Measurements from ENCODE around the gene GNL3. TPM values are rescaled to one million over a fixed set of nuclear protein-coding genes. Genes with fewer than 3 reads are reported as not detected.

GNL3 gene
- total and polyA plus RNA-seq, 2 donors (not counting 1 experiment from before 2014, with no cell fraction given), result 75.2 to 99.9 TPM

DNA sequence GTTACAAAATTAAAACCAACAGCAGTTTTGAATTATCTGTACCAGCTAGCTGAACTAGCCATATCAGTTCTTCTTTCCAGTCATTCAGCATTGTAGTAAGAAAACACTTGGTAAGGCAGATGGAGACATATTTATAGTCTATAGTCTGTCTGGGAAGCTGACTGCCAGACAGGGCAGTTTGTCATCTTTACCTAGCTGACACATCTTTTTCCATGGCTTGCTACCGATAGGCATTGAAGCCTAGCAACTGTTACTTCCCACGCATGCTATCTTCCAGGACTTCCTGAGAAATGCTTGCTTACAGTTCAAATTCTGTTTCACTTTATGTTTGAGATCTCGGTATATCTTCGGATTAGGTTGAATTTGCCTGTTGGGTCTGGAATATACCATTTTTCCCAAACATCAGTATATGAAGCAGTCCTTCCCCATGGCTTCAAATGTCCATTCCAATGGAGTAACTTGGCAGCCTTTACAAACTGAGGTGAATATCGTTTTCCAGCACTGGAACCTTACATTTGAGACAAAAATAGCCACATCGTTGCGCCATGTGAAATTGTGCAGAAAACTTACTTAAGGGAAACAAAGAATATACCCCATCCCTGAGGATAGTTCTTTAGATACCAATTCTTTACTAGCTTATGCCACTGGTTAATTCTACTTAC, 8.8 kb downstream of the GNL3 start:
- Histone ChIP-seq H3K79me2 (ENCODE audit: control insufficient read depth, insufficient read depth, low read length) (no peaks in the 10 kb centered on the region), H3K4me2 (ENCODE audit: extremely low read depth, insufficient read depth, low read length) (no peak overlapping the region), H3K4me1 (ENCODE audit: control insufficient read depth, extremely low read depth, insufficient read depth, low read length) (no peaks in the 10 kb centered on the region), H4K20me1 (ENCODE audit: control insufficient read depth, extremely low read depth, insufficient read depth, low read length) (no peaks in the 10 kb centered on the region), H2AFZ (ENCODE audit: low read length) (no peak overlapping the region), H3K36me3 (ENCODE audit: control insufficient read depth, insufficient read depth, low read length) (peaks cover 24% of the 10 kb centered on the region), H3K9ac (ENCODE audit: insufficient read depth, low read length) (no peak overlapping the region), H3K9me3 (ENCODE audit: control insufficient read depth, insufficient read depth, low read depth, low read length) (no peaks in the 10 kb centered on the region), H3K27ac (ENCODE audit: insufficient read depth, low read length) (no peak overlapping the region), H3K4me3 (replicated peaks in 1 of 4; ENCODE audit: control extremely low read depth in 1 of 4, insufficient read depth in 1 of 4, low read depth in 3 of 4, low read length in 4 of 4) (no peak overlapping the region), H3K27me3 (ENCODE audit: control insufficient read depth, insufficient read depth, low read length) (no peaks in the 10 kb centered on the region)
- no peak for DNase-seq (ENCODE audit: low read depth in 2 of 2)
- no peak for TF ChIP-seq EZH2 (IDR thresholded peaks at IDR 0.05; ENCODE audit: low read length, missing control alignments)
- TF ChIP-seq, protein P1, sequence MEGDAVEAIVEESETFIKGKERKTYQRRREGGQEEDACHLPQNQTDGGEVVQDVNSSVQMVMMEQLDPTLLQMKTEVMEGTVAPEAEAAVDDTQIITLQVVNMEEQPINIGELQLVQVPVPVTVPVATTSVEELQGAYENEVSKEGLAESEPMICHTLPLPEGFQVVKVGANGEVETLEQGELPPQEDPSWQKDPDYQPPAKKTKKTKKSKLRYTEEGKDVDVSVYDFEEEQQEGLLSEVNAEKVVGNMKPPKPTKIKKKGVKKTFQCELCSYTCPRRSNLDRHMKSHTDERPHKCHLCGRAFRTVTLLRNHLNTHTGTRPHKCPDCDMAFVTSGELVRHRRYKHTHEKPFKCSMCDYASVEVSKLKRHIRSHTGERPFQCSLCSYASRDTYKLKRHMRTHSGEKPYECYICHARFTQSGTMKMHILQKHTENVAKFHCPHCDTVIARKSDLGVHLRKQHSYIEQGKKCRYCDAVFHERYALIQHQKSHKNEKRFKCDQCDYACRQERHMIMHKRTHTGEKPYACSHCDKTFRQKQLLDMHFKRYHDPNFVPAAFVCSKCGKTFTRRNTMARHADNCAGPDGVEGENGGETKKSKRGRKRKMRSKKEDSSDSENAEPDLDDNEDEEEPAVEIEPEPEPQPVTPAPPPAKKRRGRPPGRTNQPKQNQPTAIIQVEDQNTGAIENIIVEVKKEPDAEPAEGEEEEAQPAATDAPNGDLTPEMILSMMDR (conservative IDR thresholded peaks at IDR 0.05 in 1 of 2, IDR thresholded peaks at IDR 0.05 in 1 of 2; ENCODE audit: low read depth in 1 of 2, low read length in 2 of 2), result no peak

DNA sequence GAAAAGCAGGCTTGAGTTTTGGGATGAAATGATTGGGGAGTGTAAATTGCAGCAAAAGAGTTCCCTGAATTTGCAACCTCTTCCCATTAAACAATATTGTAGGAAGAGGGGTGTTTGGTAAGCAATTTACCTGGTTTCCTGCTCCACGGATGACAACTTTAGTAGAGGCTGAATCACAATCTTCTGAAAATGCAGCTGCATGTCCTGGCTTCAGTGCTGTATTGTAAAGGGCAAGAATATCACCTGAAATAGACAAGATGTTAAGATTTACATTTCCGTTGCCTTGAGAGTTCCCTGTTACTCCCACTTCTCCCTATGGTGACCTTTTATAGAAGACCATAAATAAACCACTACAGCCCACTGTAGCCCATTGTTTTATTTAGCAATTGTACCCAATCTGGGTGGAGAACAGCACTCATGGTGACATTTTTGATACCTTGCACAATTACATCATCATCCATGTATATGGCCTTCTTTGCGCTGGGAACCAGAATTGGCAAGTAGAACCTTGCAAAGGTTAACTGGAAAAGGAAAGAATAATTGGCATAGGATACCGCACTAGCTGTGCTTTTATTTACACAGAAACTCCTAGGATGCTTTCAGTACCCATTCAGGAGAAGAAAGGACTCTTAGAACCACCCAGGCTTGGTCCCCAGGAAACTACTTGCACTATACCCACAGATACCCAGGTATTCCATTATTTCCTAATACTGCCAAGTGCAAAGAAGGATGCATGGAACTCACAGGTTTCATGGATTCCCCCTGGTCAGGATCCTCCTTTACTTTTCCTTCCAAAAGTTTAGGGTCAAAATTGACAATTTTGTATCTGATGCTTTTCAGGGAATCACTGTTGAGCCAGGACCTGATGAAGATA, 10.2 kb downstream of the GNL3 start:
- no peaks in the 10 kb centered on the region for H4K20me1 ChIP-seq (ENCODE audit: control insufficient read depth, extremely low read depth, insufficient read depth, low read length)
- H3K4me3 ChIP-seq (replicated peaks in 1 of 4; ENCODE audit: control extremely low read depth in 1 of 4, insufficient read depth in 1 of 4, low read depth in 3 of 4, low read length in 4 of 4), result no peak overlapping the region
- no peaks in the 10 kb centered on the region for H3K4me1 ChIP-seq (ENCODE audit: control insufficient read depth, extremely low read depth, insufficient read depth, low read length)
- TF ChIP-seq, protein P1 (conservative IDR thresholded peaks at IDR 0.05 in 1 of 2, IDR thresholded peaks at IDR 0.05 in 1 of 2; ENCODE audit: low read depth in 1 of 2, low read length in 2 of 2), result no peak
- no peak for TF ChIP-seq EZH2 (IDR thresholded peaks at IDR 0.05; ENCODE audit: low read length, missing control alignments)
- no peak overlapping the region for H3K4me2 ChIP-seq (ENCODE audit: extremely low read depth, insufficient read depth, low read length)
- no peaks in the 10 kb centered on the region for H3K9me3 ChIP-seq (ENCODE audit: control insufficient read depth, insufficient read depth, low read depth, low read length)
- DNase-seq (ENCODE audit: low read depth in 2 of 2), result no peak
- no peak overlapping the region for H2AFZ ChIP-seq (ENCODE audit: low read length)
- no peak overlapping the region for H3K9ac ChIP-seq (ENCODE audit: insufficient read depth, low read length)
- H3K79me2 ChIP-seq (ENCODE audit: control insufficient read depth, insufficient read depth, low read length), result peaks cover 6% of the 10 kb centered on the region
- H3K27ac ChIP-seq (ENCODE audit: insufficient read depth, low read length), result no peak overlapping the region
- H3K36me3 ChIP-seq (ENCODE audit: control insufficient read depth, insufficient read depth, low read length), result peaks cover 24% of the 10 kb centered on the region
- H3K27me3 ChIP-seq (ENCODE audit: control insufficient read depth, insufficient read depth, low read length), result no peaks in the 10 kb centered on the region

DNA sequence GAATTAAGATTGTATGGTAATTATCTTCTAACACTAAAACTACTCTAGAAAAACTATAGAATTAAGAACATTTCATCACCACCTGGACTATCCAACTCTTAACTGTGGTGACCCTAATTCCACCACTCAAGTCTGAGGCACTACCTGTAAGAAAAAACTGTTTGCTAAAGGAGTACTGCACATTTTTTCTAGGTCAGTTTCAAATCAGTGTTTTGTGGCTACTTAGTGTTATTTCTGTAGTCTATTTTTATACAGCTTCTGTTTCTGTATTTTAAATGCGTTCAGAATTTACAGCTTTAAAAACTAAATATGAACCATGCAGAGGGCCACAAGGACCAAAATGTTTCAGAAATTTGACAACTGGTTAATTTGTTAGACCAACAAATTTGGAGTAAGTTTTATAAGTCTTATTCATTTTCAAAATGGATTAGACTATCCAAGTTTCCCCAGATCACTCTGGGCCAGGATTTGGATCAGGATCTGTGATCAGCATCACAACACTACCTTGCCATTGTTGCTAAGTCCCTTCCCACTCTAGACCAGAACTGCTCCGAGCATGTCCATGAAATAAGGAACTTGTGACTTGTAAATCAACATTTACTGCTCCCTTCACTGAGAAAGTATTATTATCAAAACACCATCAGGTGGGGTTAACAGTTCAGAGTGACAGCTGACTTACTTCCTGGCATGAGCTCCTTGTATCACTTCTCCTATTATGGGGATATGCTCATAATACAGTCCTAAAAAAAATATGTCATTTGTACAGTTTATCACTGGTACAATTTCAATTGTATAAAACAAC, 11.2 kb downstream of the GNL3 start:
- Histone ChIP-seq H3K9me3 (ENCODE audit: control insufficient read depth, insufficient read depth, low read depth, low read length) (no peaks in the 10 kb centered on the region), H2AFZ (ENCODE audit: low read length) (no peak overlapping the region), H4K20me1 (ENCODE audit: control insufficient read depth, extremely low read depth, insufficient read depth, low read length) (no peaks in the 10 kb centered on the region), H3K4me2 (ENCODE audit: extremely low read depth, insufficient read depth, low read length) (no peak overlapping the region), H3K27ac (ENCODE audit: insufficient read depth, low read length) (no peak overlapping the region), H3K36me3 (ENCODE audit: control insufficient read depth, insufficient read depth, low read length) (peaks cover 21% of the 10 kb centered on the region), H3K27me3 (ENCODE audit: control insufficient read depth, insufficient read depth, low read length) (no peaks in the 10 kb centered on the region), H3K79me2 (ENCODE audit: control insufficient read depth, insufficient read depth, low read length) (peaks cover 13% of the 10 kb centered on the region), H3K9ac (ENCODE audit: insufficient read depth, low read length) (no peak overlapping the region), H3K4me3 (replicated peaks in 1 of 4; ENCODE audit: control extremely low read depth in 1 of 4, insufficient read depth in 1 of 4, low read depth in 3 of 4, low read length in 4 of 4) (no peak overlapping the region), H3K4me1 (ENCODE audit: control insufficient read depth, extremely low read depth, insufficient read depth, low read length) (no peaks in the 10 kb centered on the region)
- DNase-seq (ENCODE audit: low read depth in 2 of 2), result no peak
- TF ChIP-seq, protein P1 (conservative IDR thresholded peaks at IDR 0.05 in 1 of 2, IDR thresholded peaks at IDR 0.05 in 1 of 2; ENCODE audit: low read depth in 1 of 2, low read length in 2 of 2), result no peak
- no peak for TF ChIP-seq EZH2 (IDR thresholded peaks at IDR 0.05; ENCODE audit: low read length, missing control alignments)
